ENCODE measurements around the gene F2.

F2 gene

GRCh38 chr11:46743693-46744339, 24.8 kb downstream of the F2 start:
- no peak for DNase-seq

DNA sequence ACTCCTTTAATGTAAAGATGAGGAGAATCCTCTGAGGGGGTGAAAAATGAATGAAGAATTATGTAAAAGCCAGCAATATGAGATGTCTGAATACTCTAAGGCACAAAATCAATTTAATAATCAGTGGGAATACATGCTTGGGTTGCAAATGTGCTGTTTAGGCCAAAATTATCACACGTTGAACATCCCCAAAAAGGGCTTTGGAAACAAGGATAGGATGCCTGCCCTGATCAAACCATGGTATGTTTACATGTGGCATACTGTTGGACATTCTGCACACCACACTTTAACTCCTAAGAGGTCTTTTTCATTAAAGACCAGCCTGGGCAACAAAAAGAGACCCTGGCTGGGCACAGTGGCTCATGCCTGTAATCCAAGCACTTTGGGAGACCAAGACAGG, 26.3 kb downstream of the F2 start:
- DNase-seq = no peak

DNA sequence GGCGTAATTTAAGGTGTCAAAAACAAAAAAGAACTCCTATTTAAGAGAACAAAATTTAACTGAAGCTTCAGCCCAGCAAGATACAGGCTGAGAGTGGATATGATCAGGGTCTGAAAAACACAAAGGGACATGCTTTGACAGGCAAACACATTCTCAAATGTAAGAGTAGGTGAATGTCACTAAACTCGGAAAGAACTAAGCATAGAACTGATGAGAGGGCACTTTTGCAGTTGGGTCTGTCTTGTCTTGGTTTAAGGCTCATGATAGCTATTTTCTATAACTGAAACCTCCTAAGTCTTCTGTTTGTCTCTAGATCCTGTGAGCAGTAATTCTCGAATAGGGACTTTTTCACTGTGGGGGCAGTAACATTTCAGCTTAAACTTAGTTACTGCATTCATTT, 27.0 kb downstream of the F2 start:
- DNase-seq = no peak

DNA sequence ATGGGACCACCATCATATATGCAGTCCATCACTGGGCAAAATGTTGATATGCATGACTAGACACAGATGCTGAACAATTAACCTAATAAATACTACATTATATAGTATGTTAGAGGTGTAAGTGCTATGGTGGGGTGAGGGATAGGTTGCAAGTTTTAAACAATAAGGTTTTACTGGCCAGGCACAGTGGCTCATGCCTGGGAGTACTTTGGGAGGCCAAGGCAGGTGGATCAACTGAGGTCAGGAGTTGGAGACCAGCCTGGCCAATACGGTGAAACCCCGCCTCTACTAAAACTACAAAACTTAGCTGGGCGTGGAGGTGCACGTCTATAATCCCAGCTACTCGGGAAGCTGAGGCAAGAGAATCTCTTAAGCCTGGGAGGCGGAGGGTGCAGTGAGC, 28.1 kb downstream of the F2 start:
- DNase-seq = no peak

DNA sequence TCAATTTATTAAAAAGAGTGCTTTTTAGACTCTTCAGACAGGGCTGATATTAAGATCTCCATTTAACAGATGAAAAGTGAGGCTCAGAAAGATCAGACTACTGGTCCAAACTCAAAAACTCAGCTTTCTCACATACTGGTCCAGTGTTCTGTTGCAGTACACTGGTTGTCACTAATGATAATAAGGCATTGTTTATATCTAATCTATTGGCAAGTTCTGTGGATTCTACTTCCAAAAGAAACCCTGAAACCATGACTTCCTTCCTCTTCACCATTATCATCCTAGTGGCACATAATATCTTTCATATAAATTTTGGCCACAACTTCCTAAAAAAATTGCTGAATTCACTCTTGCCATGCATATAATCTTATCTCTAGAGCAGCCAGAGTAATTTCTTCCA, 36.9 kb downstream of the F2 start:
- no peak for DNase-seq

DNA sequence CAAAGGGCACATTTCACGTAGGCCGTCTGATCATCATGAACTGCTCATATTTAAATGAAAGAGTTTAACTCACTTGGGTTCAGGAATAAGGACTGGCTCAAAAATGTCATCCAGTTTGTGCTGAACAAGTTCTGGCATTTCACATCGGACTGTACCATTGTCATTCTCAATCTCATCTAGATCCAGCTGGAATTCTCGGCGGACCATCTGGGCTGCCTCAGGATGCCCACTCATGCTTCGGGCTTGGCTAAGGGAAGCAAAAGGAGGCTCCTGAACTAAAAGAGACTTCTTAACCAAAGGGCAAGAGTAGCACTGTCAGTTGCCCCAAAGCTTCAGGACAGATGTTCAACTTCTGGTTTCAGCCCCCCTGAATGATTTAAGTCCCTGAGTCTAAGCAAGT, 40.2 kb downstream of the F2 start:
- DNase-seq = no peak

DNA sequence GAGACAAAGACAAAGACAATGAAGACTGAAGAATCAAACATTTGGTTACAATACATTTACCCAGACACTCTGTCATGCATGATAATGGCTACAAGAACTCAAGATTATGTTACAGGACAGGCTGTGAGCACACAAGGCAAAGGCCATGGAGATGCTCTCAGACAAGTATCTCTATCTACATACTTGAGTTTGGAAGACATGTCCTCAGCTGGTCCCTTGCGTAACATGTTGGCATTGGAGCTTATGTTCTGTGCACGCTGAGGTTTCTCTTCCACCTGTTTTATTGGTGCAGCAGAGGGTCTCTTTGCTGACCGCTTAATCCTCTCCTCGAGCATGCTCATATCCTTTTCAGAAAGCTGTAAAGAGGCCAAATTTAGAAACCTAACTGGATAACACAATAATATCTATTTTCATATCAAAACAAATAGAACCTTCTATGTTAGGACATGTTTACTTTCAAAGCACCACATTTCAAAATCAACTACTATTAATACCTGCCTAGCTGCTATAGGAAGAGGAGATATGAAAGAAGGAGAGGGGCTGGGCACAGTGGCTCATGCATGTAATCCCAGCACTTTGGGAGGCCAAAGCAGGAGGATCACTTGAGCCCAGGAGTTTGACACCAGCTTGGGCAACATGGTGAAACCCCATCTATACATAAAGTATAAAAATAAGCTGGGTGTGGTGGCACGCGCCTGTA, 41.6 kb downstream of the F2 start:
- DNase-seq = no peak

DNA sequence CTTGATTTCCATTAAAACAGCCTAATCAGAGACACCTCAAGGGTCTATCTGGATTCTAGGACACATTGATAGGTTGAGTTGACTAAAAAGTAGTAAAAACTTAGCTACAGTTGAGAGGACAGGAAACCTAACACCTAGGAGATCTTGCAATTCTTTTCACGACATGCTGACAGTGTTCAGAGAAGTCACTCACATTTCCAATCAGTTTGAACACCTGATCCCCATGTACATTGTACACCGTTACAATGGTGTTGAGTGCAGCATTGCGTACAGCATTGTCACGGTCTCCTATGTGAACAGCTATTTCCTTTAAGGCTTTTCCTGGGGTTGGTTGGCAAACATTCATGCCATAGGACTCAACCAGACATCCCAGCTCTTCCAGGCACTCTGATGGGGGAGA, 42.8 kb downstream of the F2 start:
- no peak for DNase-seq

DNA sequence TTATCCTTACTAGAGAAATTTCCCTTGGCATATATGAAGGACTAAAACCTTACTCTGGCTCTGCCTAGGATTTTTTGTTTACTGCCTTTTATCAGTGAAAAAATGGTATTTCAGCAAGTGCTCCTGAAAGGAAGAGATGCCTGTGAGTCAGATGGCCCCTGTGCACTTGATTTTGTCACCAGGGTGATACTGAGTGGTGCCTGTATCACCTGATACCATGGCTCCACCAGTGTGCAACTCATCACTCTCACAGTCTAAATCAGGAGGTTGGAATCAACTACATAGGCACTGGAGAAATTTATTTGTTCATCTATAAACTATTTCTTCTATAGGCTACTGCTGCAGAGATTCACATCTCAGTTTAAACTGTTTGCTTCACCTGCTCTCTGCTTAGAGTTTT, 43.2 kb downstream of the F2 start:
- no peak for DNase-seq

DNA sequence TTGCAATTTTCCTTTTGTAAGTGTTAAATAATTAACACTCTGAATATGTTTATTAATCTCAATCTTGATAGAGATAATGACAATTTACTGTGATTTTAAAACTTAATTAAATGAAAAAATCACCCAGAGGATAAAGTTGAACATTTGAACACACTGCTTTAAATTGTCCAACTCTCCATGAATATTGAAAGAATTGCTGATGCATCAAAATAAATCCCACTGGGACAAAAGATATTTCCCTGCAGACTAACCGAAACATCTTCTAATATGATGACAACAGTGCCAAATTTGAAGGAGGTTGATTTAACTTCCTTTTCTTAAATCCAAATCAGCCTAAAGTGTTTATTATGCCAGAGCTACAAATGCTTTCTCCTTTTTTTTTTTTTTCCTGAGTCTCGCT, 47.6 kb downstream of the F2 start:
- no peak for DNase-seq

DNA sequence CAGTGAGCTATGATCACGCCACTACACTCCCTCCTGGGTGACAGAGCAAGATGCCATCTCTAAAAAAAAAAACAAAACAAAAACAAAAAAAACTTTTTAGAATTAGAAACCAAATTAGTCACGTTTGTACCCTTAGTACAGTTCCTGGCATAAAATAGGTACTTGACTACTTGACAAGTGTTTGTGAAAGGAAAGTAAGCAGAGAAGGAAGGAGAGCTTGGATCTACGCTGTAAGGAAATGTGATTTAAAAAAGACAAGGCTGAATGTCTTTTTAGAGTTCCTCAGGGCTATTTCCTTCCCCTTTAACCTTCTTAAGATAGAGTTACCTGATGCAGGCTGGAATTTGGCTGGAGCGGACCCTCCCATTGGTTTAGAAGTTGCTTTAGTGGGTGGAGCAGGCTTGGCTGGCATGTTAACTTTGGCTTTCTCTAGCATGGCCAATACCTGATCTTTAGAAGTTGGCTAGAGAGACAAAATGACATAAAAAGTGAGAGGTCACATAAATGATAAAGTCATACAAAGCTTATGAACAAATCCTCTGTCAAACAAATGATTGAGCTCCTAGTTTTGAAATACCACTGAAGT, 50.7 kb downstream of the F2 start:
- DNase-seq = no peak

DNA sequence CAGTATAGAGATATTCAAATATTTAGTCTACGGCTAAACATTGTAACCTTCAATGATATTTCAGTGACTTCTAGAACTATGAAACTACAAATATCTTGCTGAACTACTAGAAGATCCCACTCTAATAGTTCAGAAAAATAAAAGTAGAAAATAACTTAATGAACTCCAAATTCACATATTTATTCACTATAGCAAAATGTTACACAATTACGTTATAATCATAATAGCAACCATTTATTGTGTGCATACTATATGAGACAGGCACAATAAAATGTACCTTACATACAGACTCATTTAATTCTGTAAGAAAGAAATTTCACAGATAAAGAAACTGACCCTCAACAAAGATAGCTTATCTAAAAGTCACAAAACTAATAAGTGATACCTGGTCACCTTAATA, 57.9 kb downstream of the F2 start:
- DNase-seq = no peak

DNA sequence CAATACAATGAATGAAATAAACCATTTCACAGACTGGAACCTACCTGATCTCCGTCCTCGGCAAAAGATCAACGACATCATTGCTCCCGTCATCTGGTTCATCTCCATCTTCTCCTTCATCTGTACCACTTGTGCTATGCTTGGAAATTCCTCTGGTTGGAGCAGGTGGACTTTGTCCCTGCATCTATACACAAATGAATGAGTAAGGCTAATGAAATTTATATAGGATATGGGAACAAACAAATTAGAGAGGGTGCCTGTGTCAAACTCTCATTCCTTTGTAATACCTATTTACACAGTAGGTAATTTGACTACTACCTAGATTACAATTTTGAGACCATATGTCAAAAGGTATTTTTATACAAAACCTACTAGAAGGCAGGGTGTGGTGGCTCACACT, 59.4 kb downstream of the F2 start:
- DNase-seq = no peak
